Ascending aorta (tissue), 2 donors: ENCODE data around the gene HINT2. TPM values are rescaled to one million over a fixed set of nuclear protein-coding genes. Genes with fewer than 3 reads are reported as not detected.

ENCODE experiments used
- DNase-seq, 2 donors: peaks; one replicate each; pipeline ENCODE4 v3.0.0-alpha.2; 2019; ENCODE audit warnings: low spot score in 2 of 2
- H3K27ac ChIP-seq, 2 donors: fragments of 200-600 bp; sonication (generic); one replicate each; pipeline ENCODE4 v1.5.1; 2016 to 2017; ENCODE audit warnings: mild to moderate bottlenecking in 1 of 2
- H3K27me3 ChIP-seq: fragments of 200-600 bp; sonication (generic); one replicate; pipeline ENCODE4 v1.5.1; 2017
- H3K36me3 ChIP-seq, 2 donors: fragments of 200-600 bp; sonication (generic); one replicate each; pipeline ENCODE4 v1.5.1; 2016
- H3K4me1 ChIP-seq, 2 donors: fragments of 200-600 bp; sonication (generic); one replicate each; pipeline ENCODE4 v1.5.1; 2016 to 2017; ENCODE audit warnings: mild to moderate bottlenecking in 1 of 2
- H3K4me3 ChIP-seq, 2 donors: fragments of 200-600 bp; sonication (generic); one replicate each; pipeline ENCODE4 v1.5.1; 2016 to 2017; ENCODE audit warnings: mild to moderate bottlenecking in 1 of 2
- H3K9me3 ChIP-seq, 2 donors: fragments of 200-600 bp; sonication (generic); one replicate each; pipeline ENCODE4 v1.5.1; 2016
- intact Hi-C: fragments of 100-400 bp; cut with DNase I; formaldehyde crosslinking; loops from one replicate; pipeline ENCODE4 v1.15.1; 2023
- total RNA-seq: library from RNA; depleted of rRNA; stranded (reverse); fragments of >200 nt; gene quantifications from one replicate; pipeline ENCODE4 v1.1.0, GENCODE V29; 2016
- TF ChIP-seq, protein P1 (sequence below), 3 experiments: fragments of 200-600 bp in 2 of 3; fragments of 450-650 bp in 1 of 3; sonication (generic) in 2 of 3; IDR thresholded peaks; one replicate each; pipeline ENCODE4 v1.5.1; 2016 to 2019; ENCODE audit warnings: antibody characterized with exemption in 3 of 3, mild to moderate bottlenecking in 1 of 3, moderate library complexity in 1 of 3

The HINT2 gene
- total RNA-seq, 1 donor from 2014 or later = 21.6 TPM

DNA sequence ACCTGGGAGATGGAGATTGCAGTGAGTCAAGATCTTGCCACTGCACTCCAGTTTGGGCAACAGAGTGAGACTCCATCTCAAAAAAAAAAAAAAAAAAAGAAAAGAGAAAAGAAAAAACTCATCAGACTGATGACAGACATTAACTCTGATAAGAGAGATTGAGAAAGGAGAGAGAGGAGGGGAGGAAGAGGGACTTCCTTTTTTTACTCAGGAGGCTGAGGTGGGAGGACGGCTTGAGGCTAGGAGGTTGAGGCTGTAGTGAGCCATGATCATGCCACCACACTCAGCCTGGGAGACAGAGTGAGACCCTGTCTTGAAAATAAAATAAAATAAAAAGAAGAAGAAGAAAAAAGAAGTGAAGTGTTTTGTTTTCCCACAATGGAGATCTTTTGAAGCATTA lies 51.0 kb downstream of the HINT2 start:
- Histone ChIP-seq H3K36me3 (no peaks in the 10 kb centered on the region), H3K27me3 (no peaks in the 10 kb centered on the region), H3K4me3 (no peak overlapping the region), H3K27ac (no peak overlapping the region), H3K9me3 (no peaks in the 10 kb centered on the region), H3K4me1 (peaks cover 0 to 16% of the 10 kb centered on the region in 2 donors)
- intact Hi-C loops = no loop called here
- DNase-seq = no peak
- TF ChIP-seq, protein P1, sequence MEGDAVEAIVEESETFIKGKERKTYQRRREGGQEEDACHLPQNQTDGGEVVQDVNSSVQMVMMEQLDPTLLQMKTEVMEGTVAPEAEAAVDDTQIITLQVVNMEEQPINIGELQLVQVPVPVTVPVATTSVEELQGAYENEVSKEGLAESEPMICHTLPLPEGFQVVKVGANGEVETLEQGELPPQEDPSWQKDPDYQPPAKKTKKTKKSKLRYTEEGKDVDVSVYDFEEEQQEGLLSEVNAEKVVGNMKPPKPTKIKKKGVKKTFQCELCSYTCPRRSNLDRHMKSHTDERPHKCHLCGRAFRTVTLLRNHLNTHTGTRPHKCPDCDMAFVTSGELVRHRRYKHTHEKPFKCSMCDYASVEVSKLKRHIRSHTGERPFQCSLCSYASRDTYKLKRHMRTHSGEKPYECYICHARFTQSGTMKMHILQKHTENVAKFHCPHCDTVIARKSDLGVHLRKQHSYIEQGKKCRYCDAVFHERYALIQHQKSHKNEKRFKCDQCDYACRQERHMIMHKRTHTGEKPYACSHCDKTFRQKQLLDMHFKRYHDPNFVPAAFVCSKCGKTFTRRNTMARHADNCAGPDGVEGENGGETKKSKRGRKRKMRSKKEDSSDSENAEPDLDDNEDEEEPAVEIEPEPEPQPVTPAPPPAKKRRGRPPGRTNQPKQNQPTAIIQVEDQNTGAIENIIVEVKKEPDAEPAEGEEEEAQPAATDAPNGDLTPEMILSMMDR (IDR thresholded peaks at IDR 0.05) = no peak

DNA sequence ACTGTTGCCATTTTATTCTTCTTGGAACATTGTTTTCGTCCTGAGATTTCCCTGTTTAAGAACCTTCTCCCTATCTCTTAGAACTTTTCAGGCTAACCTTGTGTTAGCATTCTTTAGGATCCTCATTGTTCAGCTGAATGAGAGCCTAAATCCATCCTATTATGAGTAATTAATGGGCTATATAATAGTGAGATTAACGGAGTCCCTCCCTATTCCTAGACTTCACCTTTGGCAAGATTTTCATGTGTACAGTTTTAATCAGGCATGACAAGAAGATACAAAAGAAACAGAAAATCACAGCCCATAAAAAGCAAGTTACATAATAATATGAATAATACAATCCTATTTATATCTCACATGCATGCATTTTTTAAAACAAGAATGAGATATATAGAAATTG lies 51.7 kb downstream of the HINT2 start:
- H3K4me3 ChIP-seq = no peak overlapping the region
- TF ChIP-seq, protein P1 (IDR thresholded peaks at IDR 0.05) = no peak
- peaks cover 0 to 22% of the 10 kb centered on the region in 2 donors for H3K4me1 ChIP-seq
- no peak for DNase-seq
- intact Hi-C loops = no loop called here
- H3K27ac ChIP-seq = no peak overlapping the region
- no peaks in the 10 kb centered on the region for H3K27me3 ChIP-seq
- H3K36me3 ChIP-seq = no peaks in the 10 kb centered on the region
- H3K9me3 ChIP-seq = no peaks in the 10 kb centered on the region

Other genes starting within 250 kb of the HINT2 start
- 70.2 TPM for gene TESK1, start 209.8 kb downstream of the HINT2 start, total RNA-seq
- not detected for gene CD72, start 196.6 kb downstream of the HINT2 start, total RNA-seq
- not detected for gene SIT1, start 164.1 kb downstream of the HINT2 start, total RNA-seq
- gene RMRP, start 157.0 kb downstream of the HINT2 start, total RNA-seq = 17,070 TPM
- gene CCDC107, start 156.8 kb downstream of the HINT2 start, total RNA-seq = 67.6 TPM
- 1.1 TPM for gene ARHGEF39, start 149.8 kb downstream of the HINT2 start, total RNA-seq
- gene CA9, start 141.1 kb downstream of the HINT2 start, total RNA-seq = 3.9 TPM
- 1,923 TPM for gene TPM2, start 125.1 kb downstream of the HINT2 start, total RNA-seq
- gene TLN1, start 82.8 kb downstream of the HINT2 start, total RNA-seq = 735 TPM
- 48.3 TPM for gene CREB3, start 82.4 kb downstream of the HINT2 start, total RNA-seq
- 40.7 TPM for gene GBA2, start 65.8 kb downstream of the HINT2 start, total RNA-seq
- 24.8 TPM for gene RGP1, start 65.8 kb downstream of the HINT2 start, total RNA-seq
- gene MSMP, start 60.8 kb downstream of the HINT2 start, total RNA-seq = not detected
- gene NPR2, start 23.5 kb downstream of the HINT2 start, total RNA-seq = 7.3 TPM
- not detected for gene SPAG8, start 2.8 kb downstream of the HINT2 start, total RNA-seq
- gene FAM221B, start 13.7 kb upstream of the HINT2 start, total RNA-seq = not detected
- gene TMEM8B, start 14.2 kb upstream of the HINT2 start, total RNA-seq = 37.3 TPM
- not detected for gene OR13J1, start 55.4 kb upstream of the HINT2 start, total RNA-seq
- gene HRCT1, start 91.2 kb upstream of the HINT2 start, total RNA-seq = 32.7 TPM
- 4.0 TPM for gene SPAAR, start 94.4 kb upstream of the HINT2 start, total RNA-seq
- gene OR2S2, start 143.1 kb upstream of the HINT2 start, total RNA-seq = not detected
- gene RECK, start 221.9 kb upstream of the HINT2 start, total RNA-seq = 5.7 TPM